ENCODE measurements around the gene KIF18B. TPM values are rescaled to one million over a fixed set of nuclear protein-coding genes. Genes with fewer than 3 reads are reported as not detected.

Gene KIF18B
- total and polyA plus RNA-seq, 2 of the 8 experiments (the other 6 are each of a cell fraction or from before 2014, with no cell fraction given): 39.0 to 59.4 TPM

GRCh38 chr17:44961921-44962350 lies 14.4 kb upstream of the KIF18B start:
- H3K23ac ChIP-seq (ENCODE audit: insufficient read length): no peak overlapping the region
- peaks cover 0 to 14% (median 7%) of the 10 kb centered on the region in 4 experiments; a peak in 5 of 7 replicates for H3K4me1 ChIP-seq (replicated peaks in 1 of 4; ENCODE audit: control insufficient read depth in 3 of 4, insufficient read depth in 4 of 4, low read length in 3 of 4)
- no peak overlapping the region for H2AK5ac ChIP-seq (ENCODE audit: low read depth, low read length)
- H4K91ac ChIP-seq (replicated peaks; ENCODE audit: insufficient read length, low read length): no peak overlapping the region
- H3K4me2 ChIP-seq (ENCODE audit: insufficient read depth in 1 of 2, low read depth in 2 of 2, low read length in 2 of 2): no peak overlapping the region
- H3K4me3 ChIP-seq (ENCODE audit: extremely low read depth in 1 of 4, insufficient read depth in 2 of 4, low read depth in 3 of 4, low read length in 4 of 4): no peak overlapping the region
- H2BK120ac ChIP-seq (replicated peaks; ENCODE audit: low read depth, low read length): no peak overlapping the region
- H3K27me3 ChIP-seq (replicated peaks in 1 of 4; ENCODE audit: control insufficient read depth in 3 of 4, extremely low read depth in 1 of 4, insufficient read depth in 3 of 4, low read length in 3 of 4): peaks cover 14 to 51% (median 41%) of the 10 kb centered on the region in 4 experiments; a peak in 6 of 7 replicates
- H3K14ac ChIP-seq (ENCODE audit: insufficient read length): no peak overlapping the region
- H3K79me1 ChIP-seq (ENCODE audit: low read depth, low read length): no peaks in the 10 kb centered on the region
- H3K4ac ChIP-seq (replicated peaks; ENCODE audit: insufficient read length, low read depth, low read length): no peak overlapping the region
- H2BK12ac ChIP-seq (ENCODE audit: low read depth, low read length): no peak overlapping the region
- H2BK5ac ChIP-seq (ENCODE audit: low read depth, low read length): no peak overlapping the region
- FAIRE-seq (no peak), DNase-seq (ENCODE audit: low read depth in 1 of 2, low spot score in 2 of 2) (no peak)
- no peaks in the 10 kb centered on the region for H3K9me3 ChIP-seq (ENCODE audit: insufficient read depth in 2 of 2, low read depth in 1 of 2, low read length in 1 of 2)
- POLR2A ChIA-PET (ENCODE audit: partially characterized antibody): interaction anchor here (1.1 kb wide), 1 partner anchor 22 kb away, joined by 4 read pairs; no protein-coding TSS in a partner anchor
- H3K27ac ChIP-seq (ENCODE audit: low read depth, low read length): no peak overlapping the region
- no peak overlapping the region for H4K8ac ChIP-seq (ENCODE audit: extremely low read depth, insufficient read depth, low read length)
- no peak overlapping the region for H2AFZ ChIP-seq (ENCODE audit: low read length)
- H4K20me1 ChIP-seq (replicated peaks in 1 of 2; ENCODE audit: control insufficient read depth in 1 of 2, insufficient read depth in 2 of 2, low read length in 2 of 2): peaks cover 1 to 3% of the 10 kb centered on the region in 2 experiments
- no peak overlapping the region for H4K5ac ChIP-seq (ENCODE audit: insufficient read length, low read depth, low read length)
- no peaks in the 10 kb centered on the region for H3K79me2 ChIP-seq (ENCODE audit: control insufficient read depth in 1 of 2, insufficient read depth in 2 of 2, low read length in 2 of 2)
- CTCF ChIA-PET (ENCODE audit: partially characterized antibody): interaction anchor here (0.6 to 14.5 kb wide), 25 partner anchors 8 to 1748 kb away, joined by 3 to 182 read pairs (median 4); partner anchors contain the start of gene C1QL1
- H3K56ac ChIP-seq (replicated peaks; ENCODE audit: insufficient read length, low read depth, low read length): no peak overlapping the region
- H3K9ac ChIP-seq (replicated peaks in 1 of 4; ENCODE audit: extremely low read depth in 1 of 4, low read depth in 3 of 4, low read length in 3 of 4): no peak overlapping the region
- H3K18ac ChIP-seq (ENCODE audit: extremely low read depth, low read length): no peak overlapping the region
- H3K36me3 ChIP-seq (ENCODE audit: control insufficient read depth in 2 of 4, insufficient read depth in 4 of 4, low read length in 3 of 4): no peaks in the 10 kb centered on the region
- H2BK20ac ChIP-seq (ENCODE audit: low read length): no peak overlapping the region
- H2BK15ac ChIP-seq (ENCODE audit: low read length): no peak overlapping the region
- H3K23me2 ChIP-seq (ENCODE audit: low read depth, low read length): peaks cover 5% of the 10 kb centered on the region; the same call in 1 of the 2 replicates
- WGBS, 2 experiments (ENCODE audit: extremely low coverage in 1 of 2, insufficient coverage in 1 of 2, insufficient read length in 1 of 2, insufficient replicate concordance in 2 of 2, low coverage in 1 of 2, low lambda C conversion rate in 2 of 2, missing lambda C conversion rate in 1 of 2): 61% methylated on average over 7 of the region's 7 CpGs; no CpG with 5 or more reads in 1 of the 2 experiments
- TF ChIP-seq HDAC2 (IDR thresholded peaks at IDR 0.05; ENCODE audit: borderline replicate concordance in 1 of 2, low read depth in 2 of 2, low read length in 2 of 2): no peak
- TF ChIP-seq RAD21 (IDR thresholded peaks at IDR 0.05 in 1 of 2, conservative IDR thresholded peaks at IDR 0.05 in 1 of 2; ENCODE audit: low read depth in 2 of 2, low read length in 2 of 2): peak; percentile 44 to 58; a peak in 3 of 4 replicates
- peak; percentile 47 to 57 (median 52) for TF ChIP-seq CTCF (IDR thresholded peaks at IDR 0.05; ENCODE audit: control extremely low read depth in 1 of 3, insufficient read depth in 1 of 3, low read depth in 1 of 3, low read length in 3 of 3)
- peak; percentile 42; the same call in 1 of the 2 replicates for TF ChIP-seq JUND (IDR thresholded peaks at IDR 0.05; ENCODE audit: low read length)
- peak; percentile 75 for TF ChIP-seq BACH1 (IDR thresholded peaks at IDR 0.05; ENCODE audit: low read length)
- TF ChIP-seq MAFK (IDR thresholded peaks at IDR 0.05; ENCODE audit: low read depth, low read length): peak; percentile 60; the same call in 1 of the 2 replicates
- TF ChIP-seq EP300 (IDR thresholded peaks at IDR 0.05; ENCODE audit: borderline replicate concordance in 1 of 2, low read depth in 2 of 2, low read length in 2 of 2): no peak
- no peak for TF ChIP-seq GTF2F1 (IDR thresholded peaks at IDR 0.05; ENCODE audit: borderline replicate concordance, low read depth, low read length)
- TF ChIP-seq RXRA (IDR thresholded peaks at IDR 0.05; ENCODE audit: insufficient read depth, low read depth, low read length): no peak
